Astrocyte (in vitro differentiated cells and primary cell): ENCODE measurements around the gene REEP6. TPM values are rescaled to one million over a fixed set of nuclear protein-coding genes. Genes with fewer than 3 reads are reported as not detected.

Experiments used
- DNase-seq: peaks from one replicate; pipeline ENCODE4 v3.0.0-alpha.2; 2010; ENCODE audit warnings: low read depth
- FAIRE-seq: peaks from 2 replicates; lab custom pipeline; 2011; peaks lifted over from hg19 to GRCh38; lab: Jason Lieb, UNC
- H2AFZ ChIP-seq: 2 replicates; pipeline ENCODE4 v1.6.0; 2012; ENCODE audit warnings: low read depth, low read length, inconsistent platforms
- H3K27ac ChIP-seq: 2 replicates; pipeline ENCODE4 v1.5.1; 2011; ENCODE audit warnings: low read depth, low read length, inconsistent platforms
- H3K27me3 ChIP-seq: 2 replicates; pipeline ENCODE4 v1.6.0; 2011; ENCODE audit warnings: low read length, inconsistent platforms; ENCODE audit not compliant: insufficient read depth
- H3K36me3 ChIP-seq: 2 replicates; pipeline ENCODE4 v1.5.1; 2011; ENCODE audit warnings: low read length, inconsistent platforms; ENCODE audit not compliant: insufficient read depth
- H3K4me1 ChIP-seq: 2 replicates; pipeline ENCODE4 v1.5.1; 2011; ENCODE audit warnings: low read length, inconsistent platforms; ENCODE audit not compliant: insufficient read depth
- H3K4me2 ChIP-seq: 2 replicates; pipeline ENCODE4 v1.6.0; 2012; ENCODE audit warnings: low read length, inconsistent platforms
- H3K4me3 ChIP-seq: 2 replicates; pipeline ENCODE4 v1.5.1; 2011; ENCODE audit warnings: low read depth, mild to moderate bottlenecking, low read length, inconsistent platforms; ENCODE audit not compliant: insufficient read depth
- H3K79me2 ChIP-seq: 2 replicates; pipeline ENCODE4 v1.6.0; 2012; ENCODE audit warnings: mild to moderate bottlenecking, low read length, inconsistent platforms; ENCODE audit not compliant: insufficient read depth
- H3K9ac ChIP-seq: 2 replicates; pipeline ENCODE4 v1.6.0; 2012; ENCODE audit warnings: mild to moderate bottlenecking, low read length, inconsistent platforms
- H3K9me3 ChIP-seq: 2 replicates; pipeline ENCODE4 v1.5.1; 2012; ENCODE audit warnings: low read depth, mild to moderate bottlenecking, low read length, inconsistent platforms; ENCODE audit not compliant: insufficient read depth
- H4K20me1 ChIP-seq: 2 replicates; pipeline ENCODE4 v1.6.0; 2012; ENCODE audit warnings: low read length, inconsistent platforms; ENCODE audit not compliant: insufficient read depth
- H3K27ac Mint-ChIP-seq: one replicate; pipeline ENCODE4 v1.8.0; 2021; ENCODE audit warnings: mild to moderate bottlenecking, mixed read lengths; ENCODE audit not compliant: unreplicated experiment
- H3K27me3 Mint-ChIP-seq: one replicate; pipeline ENCODE4 v1.8.0; 2021; ENCODE audit warnings: low read depth, mixed read lengths; ENCODE audit not compliant: unreplicated experiment
- H3K36me3 Mint-ChIP-seq: one replicate; pipeline ENCODE4 v1.8.0; 2021; ENCODE audit warnings: low read depth, mixed read lengths; ENCODE audit not compliant: unreplicated experiment
- H3K4me1 Mint-ChIP-seq: one replicate; pipeline ENCODE4 v1.8.0; 2021; ENCODE audit warnings: low read depth, mixed read lengths; ENCODE audit not compliant: unreplicated experiment
- H3K4me3 Mint-ChIP-seq: one replicate; pipeline ENCODE4 v1.8.0; 2021; ENCODE audit warnings: mild to moderate bottlenecking, moderate library complexity, mixed read lengths; ENCODE audit not compliant: unreplicated experiment
- H3K9me3 Mint-ChIP-seq: one replicate; pipeline ENCODE4 v1.8.0; 2021; ENCODE audit warnings: mild to moderate bottlenecking, mixed read lengths; ENCODE audit not compliant: unreplicated experiment
- EZH2 ChIP-seq: IDR thresholded peaks from 2 replicates; pipeline ENCODE4 v1.6.1; 2012; ENCODE audit warnings: mild to moderate bottlenecking, low read length, inconsistent platforms; ENCODE audit not compliant: insufficient read depth
- total RNA-seq: library from RNA; stranded (reverse); gene quantifications from 2 replicates; pipeline ENCODE4 v1.2.1, GENCODE V29; 2021
- TF ChIP-seq, protein P1 (sequence below): IDR thresholded peaks from 2 replicates; pipeline ENCODE4 v1.5.1; 2011; ENCODE audit warnings: low read depth, mild to moderate bottlenecking, inconsistent platforms, low read length, moderate library complexity; ENCODE audit not compliant: insufficient read depth

The REEP6 gene
- total RNA-seq, 1 donor from 2014 or later = 5.7 TPM

- no peak for FAIRE-seq
- Mint-ChIP-seq H3K9me3 (peaks cover 8% of the 10 kb centered on the region), H3K4me1 (no peaks in the 10 kb centered on the region), H3K27ac (no peak overlapping the region), H3K36me3 (peaks cover 7% of the 10 kb centered on the region), H3K27me3 (peaks cover 5% of the 10 kb centered on the region), H3K4me3 (no peak overlapping the region)
- H3K9ac ChIP-seq = no peak overlapping the region
- no peaks in the 10 kb centered on the region for H3K4me1 ChIP-seq
- H3K27me3 ChIP-seq = peaks cover 18% of the 10 kb centered on the region
- H3K36me3 ChIP-seq = no peaks in the 10 kb centered on the region
- peaks cover 5% of the 10 kb centered on the region for H3K9me3 ChIP-seq
- no peaks in the 10 kb centered on the region for H3K79me2 ChIP-seq
- H3K4me2 ChIP-seq = no peak overlapping the region
- TF ChIP-seq EZH2 = no peak
- TF ChIP-seq, protein P1, sequence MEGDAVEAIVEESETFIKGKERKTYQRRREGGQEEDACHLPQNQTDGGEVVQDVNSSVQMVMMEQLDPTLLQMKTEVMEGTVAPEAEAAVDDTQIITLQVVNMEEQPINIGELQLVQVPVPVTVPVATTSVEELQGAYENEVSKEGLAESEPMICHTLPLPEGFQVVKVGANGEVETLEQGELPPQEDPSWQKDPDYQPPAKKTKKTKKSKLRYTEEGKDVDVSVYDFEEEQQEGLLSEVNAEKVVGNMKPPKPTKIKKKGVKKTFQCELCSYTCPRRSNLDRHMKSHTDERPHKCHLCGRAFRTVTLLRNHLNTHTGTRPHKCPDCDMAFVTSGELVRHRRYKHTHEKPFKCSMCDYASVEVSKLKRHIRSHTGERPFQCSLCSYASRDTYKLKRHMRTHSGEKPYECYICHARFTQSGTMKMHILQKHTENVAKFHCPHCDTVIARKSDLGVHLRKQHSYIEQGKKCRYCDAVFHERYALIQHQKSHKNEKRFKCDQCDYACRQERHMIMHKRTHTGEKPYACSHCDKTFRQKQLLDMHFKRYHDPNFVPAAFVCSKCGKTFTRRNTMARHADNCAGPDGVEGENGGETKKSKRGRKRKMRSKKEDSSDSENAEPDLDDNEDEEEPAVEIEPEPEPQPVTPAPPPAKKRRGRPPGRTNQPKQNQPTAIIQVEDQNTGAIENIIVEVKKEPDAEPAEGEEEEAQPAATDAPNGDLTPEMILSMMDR = no peak
- H3K27ac ChIP-seq = no peak overlapping the region
- no peaks in the 10 kb centered on the region for H4K20me1 ChIP-seq
- DNase-seq = no peak
- H2AFZ ChIP-seq = no peak overlapping the region
- no peak overlapping the region for H3K4me3 ChIP-seq
Observed at GRCh38 chr19:1505012-1505411, 14.0 kb downstream of the REEP6 start.

DNA sequence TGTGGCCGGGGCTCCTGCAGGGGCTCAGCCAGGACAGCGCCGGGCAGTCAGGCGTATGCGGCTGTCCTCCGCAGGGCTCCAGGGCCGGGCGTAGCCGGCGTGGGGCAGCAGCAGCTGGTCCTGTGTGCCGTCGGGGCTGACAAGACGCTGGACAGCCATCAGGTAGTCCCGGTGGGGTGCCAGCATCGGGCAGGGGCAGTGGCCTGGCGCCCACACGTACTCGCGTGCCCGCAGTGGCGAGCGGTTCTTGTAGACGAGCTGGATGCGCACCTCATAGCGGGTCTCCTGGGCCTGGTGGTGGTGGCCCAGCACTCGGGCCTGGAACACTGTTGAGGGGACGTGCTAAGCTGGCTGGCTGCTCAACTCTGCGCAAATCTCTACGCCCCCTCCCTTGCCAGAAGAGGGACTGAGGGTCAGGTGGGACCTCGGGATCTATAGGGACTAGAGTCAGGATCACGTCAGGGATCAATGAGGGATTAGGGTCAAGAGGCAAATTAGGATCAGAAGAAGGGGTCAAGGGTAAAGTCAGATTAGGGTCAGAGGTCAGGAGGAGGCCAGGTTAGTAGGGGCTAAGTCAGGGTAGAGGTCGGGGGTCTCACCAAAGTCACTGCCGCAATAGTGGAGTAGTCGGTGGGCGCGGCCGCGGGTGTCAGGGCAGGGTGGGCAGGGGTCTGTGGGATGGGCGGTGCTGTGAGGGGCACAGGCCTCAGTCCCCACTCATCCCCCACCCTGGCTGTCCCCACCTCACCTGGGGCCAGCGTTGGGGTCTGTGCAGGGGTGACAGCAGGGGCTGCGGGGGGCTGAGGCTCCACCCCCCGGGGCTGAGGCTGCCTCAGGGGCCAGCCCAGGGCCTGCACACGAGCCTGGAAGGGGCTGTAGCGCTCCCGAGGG lies 15.3 kb downstream of the REEP6 start:
- Histone ChIP-seq H4K20me1 (no peaks in the 10 kb centered on the region), H3K4me1 (no peaks in the 10 kb centered on the region), H3K9me3 (peaks cover 5% of the 10 kb centered on the region), H3K4me2 (no peak overlapping the region), H3K79me2 (no peaks in the 10 kb centered on the region), H2AFZ (no peak overlapping the region), H3K9ac (no peak overlapping the region), H3K27ac (no peak overlapping the region), H3K36me3 (no peaks in the 10 kb centered on the region), H3K4me3 (no peak overlapping the region), H3K27me3 (peaks cover 18% of the 10 kb centered on the region)
- Mint-ChIP-seq H3K4me3 (peak overlapping the region; percentile 45), H3K27ac (no peak overlapping the region), H3K27me3 (peaks cover 5% of the 10 kb centered on the region), H3K36me3 (peaks cover 7% of the 10 kb centered on the region), H3K4me1 (no peaks in the 10 kb centered on the region), H3K9me3 (peaks cover 8% of the 10 kb centered on the region)
- FAIRE-seq = no peak
- no peak for TF ChIP-seq EZH2
- TF ChIP-seq, protein P1 = no peak
- no peak for DNase-seq

DNA sequence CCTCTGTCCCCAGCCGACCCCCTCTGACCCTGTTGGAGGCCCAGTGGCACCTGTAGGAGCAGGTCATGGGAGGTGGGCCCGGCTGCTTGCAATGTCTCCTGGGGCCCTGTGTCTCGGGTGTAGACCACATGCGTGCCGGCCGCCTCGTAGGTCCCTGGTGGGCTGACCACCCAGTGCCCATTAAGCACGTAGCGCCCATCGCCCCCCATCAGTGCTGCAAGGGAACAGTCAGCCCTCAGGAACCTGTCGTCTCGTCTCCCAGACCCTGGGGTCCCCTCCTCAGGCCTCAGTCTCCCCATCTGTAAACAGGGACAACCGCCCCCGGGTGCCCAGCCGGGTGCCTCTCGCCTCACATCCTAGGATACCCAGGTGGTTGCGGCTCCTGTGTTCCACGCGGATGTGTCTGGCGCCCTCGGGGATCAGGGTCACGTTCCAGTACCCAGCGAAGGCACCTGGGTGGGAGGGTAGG lies 16.2 kb downstream of the REEP6 start:
- peaks cover 7% of the 10 kb centered on the region for H3K36me3 Mint-ChIP-seq
- Histone ChIP-seq H3K4me1 (no peaks in the 10 kb centered on the region), H3K4me2 (peak overlapping the region; percentile 86), H3K9me3 (peaks cover 5% of the 10 kb centered on the region), H2AFZ (peak overlapping the region; percentile 35), H3K27ac (peak overlapping the region; percentile 9), H4K20me1 (no peaks in the 10 kb centered on the region), H3K9ac (no peak overlapping the region), H3K27me3 (peaks cover 18% of the 10 kb centered on the region), H3K36me3 (no peaks in the 10 kb centered on the region), H3K4me3 (no peak overlapping the region), H3K79me2 (no peaks in the 10 kb centered on the region)
- H3K4me1 Mint-ChIP-seq = no peaks in the 10 kb centered on the region
- H3K27me3 Mint-ChIP-seq = peaks cover 5% of the 10 kb centered on the region
- peak overlapping the region; percentile 88 for H3K27ac Mint-ChIP-seq
- DNase-seq (no peak), FAIRE-seq (no peak)
- H3K4me3 Mint-ChIP-seq = peak overlapping the region; percentile 84
- TF ChIP-seq, protein P1 = no peak
- TF ChIP-seq EZH2 = no peak
- H3K9me3 Mint-ChIP-seq = peaks cover 8% of the 10 kb centered on the region
